CD4-positive, alpha-beta T cell (primary cell): ENCODE results near the gene S100A14. TPM values are rescaled to one million over a fixed set of nuclear protein-coding genes. Genes with fewer than 3 reads are reported as not detected.

Source experiments
- ATAC-seq: fragments of 200-7000 bp; cut with Tn5 transposase; one replicate; pipeline ENCODE4 v1.10.0; 2022; ENCODE audit warnings: mild to moderate bottlenecking; ENCODE audit not compliant: poor library complexity
- CTCF ChIA-PET: fragments of 350-600 bp; sonication (Branson Sonifier 250); formaldehyde crosslinking; loops from one replicate; lab custom pipeline; 2021; ENCODE audit warnings: antibody characterized with exemption, inconsistent platforms; lab: Charles Lee
- POLR2A ChIA-PET: fragments of 350-600 bp; sonication (Branson Sonifier 250); formaldehyde crosslinking; loops from one replicate; lab custom pipeline; 2021; ENCODE audit warnings: antibody characterized with exemption, inconsistent platforms; lab: Charles Lee
- DNase-seq, 14 experiments: peaks; one replicate each; pipeline ENCODE4 v3.0.0-alpha.2; 2013 to 2020; ENCODE audit warnings: mixed read lengths in 2 of 14
- H3K27ac ChIP-seq, 2 donors: one replicate each; pipeline versions ENCODE4 v1.5.1 to v1.7.0; 2013; ENCODE audit warnings: low read length in 2 of 2, low read depth in 1 of 2, mild to moderate bottlenecking in 1 of 2
- H3K27me3 ChIP-seq, 2 experiments: 1 replicate in 1 of 2; 2 replicates in 1 of 2; pipeline versions ENCODE4 v1.6.1 to v1.7.0; 2013; ENCODE audit warnings: low read length in 2 of 2, control low read depth in 1 of 2, mild to moderate bottlenecking in 1 of 2, moderate library complexity in 1 of 2; ENCODE audit not compliant: insufficient read depth in 2 of 2, control insufficient read depth in 1 of 2
- H3K36me3 ChIP-seq: one replicate; pipeline ENCODE4 v1.6.1; 2013; ENCODE audit warnings: low read length, control low read depth; ENCODE audit not compliant: insufficient read depth
- H3K4me1 ChIP-seq: one replicate; pipeline ENCODE4 v1.6.1; 2013; ENCODE audit warnings: low read length, control low read depth; ENCODE audit not compliant: insufficient read depth
- H3K4me3 ChIP-seq: one replicate; pipeline ENCODE4 v1.5.1; 2013; ENCODE audit warnings: mild to moderate bottlenecking, low read length, moderate library complexity
- H3K9me3 ChIP-seq, 2 experiments: 1 replicate in 1 of 2; 2 replicates in 1 of 2; pipeline versions ENCODE4 v1.6.1 to v1.7.0; 2013; ENCODE audit warnings: low read length in 2 of 2, mild to moderate bottlenecking in 2 of 2, control low read depth in 1 of 2, moderate library complexity in 1 of 2; ENCODE audit not compliant: control insufficient read depth in 1 of 2, insufficient read depth in 1 of 2
- H3K27ac Mint-ChIP-seq: one replicate; pipeline ENCODE4 v1.8.0; 2020; ENCODE audit warnings: mixed read lengths
- H3K27me3 Mint-ChIP-seq: one replicate; pipeline ENCODE4 v1.8.0; 2021; ENCODE audit warnings: mixed read lengths
- H3K36me3 Mint-ChIP-seq: one replicate; pipeline ENCODE4 v1.8.0; 2021; ENCODE audit warnings: low read depth, mixed read lengths
- H3K4me1 Mint-ChIP-seq: one replicate; pipeline ENCODE4 v1.8.0; 2021; ENCODE audit warnings: low read depth, mixed read lengths
- H3K4me3 Mint-ChIP-seq: one replicate; pipeline ENCODE4 v1.8.0; 2020; ENCODE audit warnings: mild to moderate bottlenecking, mixed read lengths
- H3K9me3 Mint-ChIP-seq: one replicate; pipeline ENCODE4 v1.8.0; 2020; ENCODE audit warnings: mixed read lengths
- CTCF ChIP-seq: fragments of 200-600 bp; IDR thresholded peaks from one replicate; pipeline ENCODE4 v1.8.0; 2022; ENCODE audit warnings: antibody characterized with exemption, mild to moderate bottlenecking
- intact Hi-C, 2 experiments: fragments of 100-400 bp; cut with DNase I in 1 of 2; cut with micrococcal nuclease in 1 of 2; formaldehyde crosslinking; loops; one replicate each; pipeline versions ENCODE4 v1.15.1 to v1.9.0; 2023 to 2025; cut with DNase I, micrococcal nuclease
- total RNA-seq, 174 experiments: library from RNA in 2 of 174; stranded (reverse) in 2 of 174; gene quantifications; one replicate each; pipeline ENCODE4 v1.2.3 and lab custom pipeline; 2021 to 2026

S100A14 gene
- total RNA-seq, 2 experiments from 2014 or later, result not detected

DNA sequence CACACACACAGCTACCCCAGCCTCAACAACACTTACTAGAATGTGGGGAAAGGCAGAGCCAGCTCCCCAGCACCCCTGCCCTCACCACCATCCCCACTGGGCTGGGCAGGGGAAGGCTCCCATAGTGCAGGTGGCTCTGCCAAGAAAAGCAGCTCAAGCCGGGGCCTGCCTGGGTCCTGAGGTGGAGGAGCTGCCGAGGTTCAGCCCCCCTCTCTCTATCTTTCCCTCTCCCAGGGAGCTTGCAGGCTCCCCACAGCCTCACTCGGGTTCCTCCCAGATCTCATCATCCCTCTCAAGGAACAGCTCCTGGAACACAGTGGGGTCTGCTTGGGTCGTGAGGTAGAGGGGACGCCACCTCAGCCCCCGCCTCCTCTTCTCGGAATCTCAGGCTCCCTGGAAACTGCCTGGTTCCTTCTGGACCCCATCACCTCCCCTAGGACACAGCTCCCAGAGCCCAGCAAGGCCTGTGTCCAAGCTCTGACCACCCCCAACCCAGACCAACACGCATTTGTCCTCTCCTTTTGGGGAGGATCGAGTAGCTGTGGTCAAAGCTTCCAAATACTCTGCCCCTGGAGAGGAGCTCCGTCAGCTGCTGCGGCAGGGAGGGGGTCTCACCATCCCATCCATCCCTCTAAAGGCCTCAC lies 3.9 kb downstream of the S100A14 start:
- Histone ChIP-seq H3K9me3 (no peaks in the 10 kb centered on the region), H3K27ac (no peak overlapping the region), H3K4me1 (peaks cover under 1% of the 10 kb centered on the region), H3K4me3 (no peak overlapping the region), H3K36me3 (no peaks in the 10 kb centered on the region), H3K27me3 (no peaks in the 10 kb centered on the region)
- Mint-ChIP-seq H3K36me3 (no peaks in the 10 kb centered on the region), H3K9me3 (no peaks in the 10 kb centered on the region), H3K4me1 (no peaks in the 10 kb centered on the region), H3K27me3 (no peaks in the 10 kb centered on the region), H3K27ac (no peak overlapping the region), H3K4me3 (no peak overlapping the region)
- ChIA-PET POLR2A (no interaction called here), CTCF (interaction anchor here (0.6 kb wide), 1 partner anchor 33 kb away, joined by 3 read pairs; no protein-coding TSS in a partner anchor)
- DNase-seq (no peak), ATAC-seq (no peak)
- intact Hi-C loops, result no loop called here
- TF ChIP-seq CTCF, result no peak

DNA sequence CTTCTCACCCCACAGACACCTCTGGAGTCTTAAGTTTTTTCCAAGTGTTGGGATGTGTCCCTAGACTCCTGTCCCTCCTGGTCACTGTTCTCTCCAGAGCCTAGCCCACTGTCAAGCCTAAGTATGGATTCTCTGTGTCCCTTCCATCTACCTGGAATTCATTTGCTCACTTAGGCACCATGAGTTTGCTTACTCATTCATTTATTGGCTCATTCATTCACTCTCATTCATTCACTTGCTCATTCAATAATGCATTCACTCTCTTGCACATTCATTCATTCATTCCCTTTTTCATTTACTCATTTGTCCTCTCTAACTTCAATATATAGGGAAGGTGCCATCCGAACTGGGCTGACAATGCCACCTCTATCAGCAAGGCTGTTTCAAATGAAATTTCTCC lies 4.8 kb downstream of the S100A14 start:
- no peak for ATAC-seq
- ChIA-PET CTCF (no interaction called here), POLR2A (no interaction called here)
- no peaks in the 10 kb centered on the region for H3K36me3 Mint-ChIP-seq
- DNase-seq, result no peak
- no peaks in the 10 kb centered on the region for H3K27me3 Mint-ChIP-seq
- no peaks in the 10 kb centered on the region for H3K36me3 ChIP-seq
- H3K4me1 ChIP-seq, result no peaks in the 10 kb centered on the region
- H3K27ac Mint-ChIP-seq, result no peak overlapping the region
- no peaks in the 10 kb centered on the region for H3K4me1 Mint-ChIP-seq
- no peak for TF ChIP-seq CTCF
- no peaks in the 10 kb centered on the region for H3K9me3 Mint-ChIP-seq
- H3K27me3 ChIP-seq, result no peaks in the 10 kb centered on the region
- no peaks in the 10 kb centered on the region for H3K9me3 ChIP-seq
- H3K4me3 ChIP-seq, result no peak overlapping the region
- no peak overlapping the region for H3K4me3 Mint-ChIP-seq
- intact Hi-C loops, result no loop called here
- no peak overlapping the region for H3K27ac ChIP-seq

DNA sequence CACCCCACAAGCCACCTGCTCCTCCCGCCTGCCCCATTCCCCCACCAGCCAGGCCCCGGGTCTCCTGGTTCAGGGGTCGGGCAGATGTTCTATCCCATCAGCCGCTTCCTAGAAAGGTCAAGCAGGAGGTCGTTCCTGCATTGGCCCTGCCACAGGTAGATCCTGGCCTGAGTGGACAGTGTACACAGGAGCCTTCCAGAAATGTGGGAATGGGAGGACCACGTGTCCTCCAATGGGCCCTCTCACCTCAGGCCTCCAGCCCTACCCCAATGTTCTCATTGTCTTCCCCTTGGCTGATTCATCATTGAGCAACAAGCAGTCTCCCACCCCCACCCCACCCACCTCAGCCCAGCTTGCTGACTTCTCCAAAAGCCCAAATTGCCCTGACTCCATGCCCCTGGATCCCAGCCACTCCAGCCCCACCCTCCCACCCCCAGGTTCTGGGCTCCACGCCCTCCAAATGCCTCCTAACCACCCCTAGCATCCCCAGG lies 5.3 kb downstream of the S100A14 start:
- DNase-seq (no peak), ATAC-seq (no peak)
- Histone ChIP-seq H3K9me3 (no peaks in the 10 kb centered on the region), H3K4me1 (no peaks in the 10 kb centered on the region), H3K36me3 (no peaks in the 10 kb centered on the region), H3K27me3 (no peaks in the 10 kb centered on the region), H3K27ac (no peak overlapping the region), H3K4me3 (no peak overlapping the region)
- intact Hi-C loops, result no loop called here
- TF ChIP-seq CTCF, result no peak
- no peaks in the 10 kb centered on the region for H3K27me3 Mint-ChIP-seq
- no peak overlapping the region for H3K27ac Mint-ChIP-seq
- CTCF ChIA-PET, result no interaction called here
- POLR2A ChIA-PET, result no interaction called here
- no peak overlapping the region for H3K4me3 Mint-ChIP-seq
- no peaks in the 10 kb centered on the region for H3K9me3 Mint-ChIP-seq
- no peaks in the 10 kb centered on the region for H3K4me1 Mint-ChIP-seq
- no peaks in the 10 kb centered on the region for H3K36me3 Mint-ChIP-seq
